GM19324 (cell line): Measurements from ENCODE around the gene HMGB2.
A peak's percentile ranks its signal among the peaks of the same experiment; 100 is the strongest.

ENCODE experiments used
- ATAC-seq: cut with Tn5 transposase; IDR thresholded peaks from one replicate; pipeline ENCODE4 v1.9.1; 2021; ENCODE audit warnings: mild to moderate bottlenecking, moderate library complexity; ENCODE audit not compliant: unreplicated experiment, low FRiP score

Gene HMGB2

DNA sequence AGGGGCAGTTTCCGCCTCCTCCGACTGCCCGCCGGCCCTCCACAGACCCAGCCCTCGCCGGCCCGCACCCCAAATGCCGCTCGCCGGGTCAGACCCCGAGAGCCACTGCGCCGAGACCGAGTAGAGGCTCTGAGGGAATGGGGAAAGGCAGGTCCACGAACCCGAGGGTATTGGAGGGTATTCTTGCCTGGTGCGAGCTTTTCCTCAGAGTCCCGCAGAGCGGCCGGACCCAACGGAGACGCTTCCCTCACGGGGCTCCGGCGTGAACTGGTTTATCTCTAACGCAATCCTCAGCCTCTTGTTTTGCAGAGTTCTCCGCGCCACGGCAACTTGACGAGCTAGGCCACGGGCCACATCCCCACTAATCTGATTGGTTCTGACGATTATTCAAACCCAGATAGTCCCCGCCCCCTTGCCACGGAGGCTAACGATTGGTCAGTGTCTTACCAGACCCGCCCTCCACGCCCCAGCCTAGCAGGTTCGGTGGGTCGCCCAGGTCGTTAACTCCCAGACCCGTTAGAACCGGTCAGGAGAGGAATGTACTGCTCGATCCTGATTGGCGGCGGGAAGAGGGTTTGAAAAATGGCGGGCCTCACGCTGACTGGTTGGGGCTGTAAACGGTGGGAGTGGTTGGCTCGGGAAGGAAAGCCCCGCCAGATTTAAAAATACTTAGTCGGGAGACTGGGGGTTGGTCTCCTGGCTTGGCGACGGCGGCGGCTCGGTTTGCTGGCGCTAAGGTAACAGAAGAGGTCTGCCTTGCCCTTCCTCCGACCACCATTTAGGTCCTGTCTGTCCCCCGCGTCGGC, at the start of gene HMGB2:
Gene HMGB2, minus strand, starts transcription at position 274 of the 806 bp plus-strand sequence. CDS start 709 bp downstream, outside the sequence.
- peak; percentile 98 for ATAC-seq

GRCh38 chr4:173382349-173382748, 48.2 kb upstream of the HMGB2 start:
- no peak for ATAC-seq

DNA sequence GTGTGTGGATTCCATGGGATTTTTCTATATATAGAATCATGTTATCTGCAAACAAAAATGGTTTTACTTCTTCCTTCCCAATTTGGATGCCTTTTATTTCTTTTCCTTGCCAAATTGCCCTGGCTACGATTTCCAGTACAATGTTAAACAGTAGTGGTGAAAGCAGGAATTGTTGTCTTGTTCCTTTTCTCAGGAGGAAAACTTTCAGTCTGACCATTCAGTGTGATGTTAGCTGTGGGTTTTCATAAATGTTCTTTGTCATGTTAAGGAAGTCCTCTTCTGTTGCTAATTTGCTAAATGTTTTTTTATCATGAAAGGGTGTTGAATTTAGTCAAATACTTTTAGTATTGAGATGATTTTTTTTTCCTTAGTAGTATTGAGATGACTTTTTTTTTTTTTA, 47.5 kb upstream of the HMGB2 start:
- no peak for ATAC-seq

DNA sequence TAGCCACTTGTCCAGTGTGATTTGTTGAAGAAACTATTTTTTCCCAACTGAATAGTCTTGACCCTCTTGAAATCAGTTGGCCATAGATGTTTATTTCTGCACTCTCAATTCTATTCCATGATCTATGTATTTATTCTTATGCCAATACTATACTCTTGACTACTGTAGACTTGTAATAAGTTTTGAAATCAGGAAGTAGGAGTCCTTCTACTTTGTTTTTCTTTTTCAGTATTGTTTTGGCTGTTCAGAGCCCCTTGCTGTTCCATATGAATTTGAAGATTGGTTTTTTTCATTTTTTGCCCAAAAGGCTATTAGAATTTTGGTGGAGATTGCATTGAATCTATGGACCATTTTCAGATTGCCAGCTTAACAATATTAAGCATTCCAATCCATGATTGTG, 46.8 kb upstream of the HMGB2 start:
- no peak for ATAC-seq

- ATAC-seq, result no peak
Observed at GRCh38 chr4:173379929-173380328, 45.8 kb upstream of the HMGB2 start.

- ATAC-seq, result no peak
Observed at GRCh38 chr4:173374588-173374987, 40.4 kb upstream of the HMGB2 start.

DNA sequence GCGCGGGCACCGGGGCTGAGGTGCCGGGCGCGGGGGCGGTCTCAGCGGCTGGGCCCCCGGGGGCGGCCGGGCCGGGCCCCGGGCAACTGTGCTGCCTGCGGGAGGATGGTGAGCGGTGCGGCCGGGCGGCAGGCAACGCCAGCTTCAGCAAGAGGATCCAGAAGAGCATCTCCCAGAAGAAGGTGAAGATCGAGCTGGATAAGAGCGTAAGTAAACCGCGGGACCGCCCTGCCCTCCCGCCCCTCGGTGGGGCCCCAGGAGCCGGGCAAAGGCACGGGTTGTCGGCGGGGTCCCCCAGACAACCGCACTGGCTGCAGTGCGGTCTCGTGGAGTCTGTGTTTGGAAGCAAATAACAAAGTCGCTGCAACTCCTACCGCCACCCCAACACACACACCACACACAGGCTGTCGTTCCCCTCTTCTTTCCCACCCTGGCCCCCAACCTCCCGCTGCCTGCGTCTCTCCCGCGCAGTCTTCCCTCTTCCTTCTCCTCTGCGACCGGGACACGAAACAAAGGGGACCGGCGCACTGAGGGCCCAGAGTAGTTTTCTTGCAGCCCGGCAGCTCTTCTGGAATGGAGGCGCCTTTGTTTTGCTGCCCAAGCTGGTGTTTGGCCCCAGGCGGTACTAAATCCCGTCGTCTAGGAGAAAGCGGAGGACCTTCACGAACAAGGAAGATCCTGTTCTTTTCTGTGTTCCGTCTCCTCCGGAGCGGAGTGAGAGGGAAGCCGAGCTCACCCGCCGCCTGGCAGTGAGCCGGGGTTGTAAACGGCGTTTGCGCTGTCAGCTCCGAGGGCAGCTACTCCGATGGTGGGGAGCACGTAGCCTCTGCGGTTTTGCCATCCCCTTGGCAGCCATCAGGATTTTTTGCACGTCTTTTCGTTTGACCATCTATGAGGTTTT, 37.4 kb upstream of the HMGB2 start:
- ATAC-seq, result peak; percentile 37

- peak; percentile 80 for ATAC-seq
Observed at GRCh38 chr4:173370477-173371291, 36.5 kb upstream of the HMGB2 start, which contains the start of gene SAP30. SAP30 (plus strand) TSS chr4:173370954; CDS start chr4:173371183, 229 bp downstream.

DNA sequence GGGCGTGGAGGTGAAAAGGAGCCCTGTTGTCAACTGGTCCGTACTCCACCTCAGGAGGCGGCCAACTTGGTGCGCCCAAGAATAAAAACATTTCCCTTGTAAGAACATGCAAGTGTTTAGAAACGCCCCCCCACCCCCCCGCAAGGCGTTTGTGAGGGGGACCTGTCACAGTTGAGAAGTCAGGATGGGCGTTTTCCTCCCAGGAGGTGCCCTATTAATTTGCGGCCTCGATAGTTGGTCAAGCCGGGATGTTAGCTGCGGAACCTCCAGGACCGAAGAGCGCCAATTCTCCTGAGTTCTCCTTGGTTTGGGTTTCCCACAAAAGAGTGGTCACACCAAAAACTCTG, 35.9 kb upstream of the HMGB2 start:
- ATAC-seq, result peak; percentile 10

DNA sequence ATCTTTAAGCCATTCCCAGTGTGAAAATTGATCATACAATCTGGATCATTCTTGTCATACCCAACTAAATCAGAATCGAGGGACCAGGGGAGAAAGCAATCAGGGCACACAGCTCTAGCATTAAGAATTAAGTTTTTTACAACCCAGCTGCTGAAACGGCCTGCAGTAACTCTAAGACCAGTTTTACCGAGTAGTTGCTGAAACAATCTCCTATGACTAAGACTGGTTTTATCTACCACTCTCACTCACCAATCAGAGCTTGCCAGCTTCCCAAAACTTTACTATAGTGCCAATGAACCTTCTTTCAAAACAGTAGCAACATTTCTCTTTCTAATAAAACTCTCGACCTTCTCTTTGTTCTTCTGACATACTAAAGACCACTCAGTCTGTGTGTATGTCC, 33.8 kb upstream of the HMGB2 start:
- no peak for ATAC-seq

- ATAC-seq, result no peak
Observed at GRCh38 chr4:173367285-173367684, 33.1 kb upstream of the HMGB2 start.

DNA sequence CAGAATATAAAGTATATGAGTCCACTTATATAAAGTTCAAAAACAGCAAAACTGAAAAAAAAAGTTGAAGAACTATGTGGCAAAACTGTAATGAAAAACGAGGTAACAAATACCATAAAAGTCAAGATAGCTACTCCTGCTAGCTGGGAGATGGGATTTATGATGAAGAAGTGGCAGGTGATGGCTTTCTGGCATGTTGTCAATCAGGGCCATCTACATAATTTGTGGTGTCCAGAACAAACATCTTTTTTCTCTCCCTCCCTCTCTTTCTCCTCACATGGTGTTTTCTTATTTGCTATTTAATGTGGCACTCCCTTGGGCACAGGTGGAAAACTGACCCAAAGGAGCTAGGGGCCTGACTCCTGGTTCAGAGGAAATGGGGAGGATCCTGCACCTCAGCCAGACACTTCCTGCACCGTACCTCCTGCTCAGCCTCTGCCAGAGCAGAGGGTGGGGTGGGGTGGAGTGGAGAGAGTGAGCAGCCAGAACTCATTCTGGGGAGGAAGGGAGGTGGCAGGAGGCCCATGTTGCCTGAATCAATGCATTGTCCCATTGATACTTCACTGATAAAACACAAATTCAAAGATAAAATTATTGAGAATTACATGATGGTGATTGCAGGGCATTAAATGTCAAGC, 31.3 kb upstream of the HMGB2 start:
- ATAC-seq, result no peak

DNA sequence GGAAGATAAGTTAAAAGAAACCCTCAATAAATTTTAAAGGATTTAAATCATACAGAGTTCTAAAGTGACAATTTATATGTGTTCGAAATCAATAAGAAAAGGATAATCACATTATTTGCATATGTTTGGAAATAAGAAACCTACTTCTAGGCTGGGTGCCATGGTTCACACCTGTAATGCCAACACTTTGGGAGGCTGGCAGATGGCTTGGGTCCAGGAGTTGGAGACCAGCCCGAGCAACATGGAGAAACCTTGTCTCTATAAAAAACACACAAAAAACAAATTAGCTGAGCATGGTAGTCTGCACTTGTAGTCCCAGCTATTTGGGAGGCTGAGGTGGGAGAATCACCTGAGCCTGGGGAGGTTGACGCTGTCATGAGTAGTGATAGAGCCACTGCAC, 28.5 kb upstream of the HMGB2 start:
- no peak for ATAC-seq

- no peak for ATAC-seq
Observed at GRCh38 chr4:173360587-173361221, 26.5 kb upstream of the HMGB2 start.

DNA sequence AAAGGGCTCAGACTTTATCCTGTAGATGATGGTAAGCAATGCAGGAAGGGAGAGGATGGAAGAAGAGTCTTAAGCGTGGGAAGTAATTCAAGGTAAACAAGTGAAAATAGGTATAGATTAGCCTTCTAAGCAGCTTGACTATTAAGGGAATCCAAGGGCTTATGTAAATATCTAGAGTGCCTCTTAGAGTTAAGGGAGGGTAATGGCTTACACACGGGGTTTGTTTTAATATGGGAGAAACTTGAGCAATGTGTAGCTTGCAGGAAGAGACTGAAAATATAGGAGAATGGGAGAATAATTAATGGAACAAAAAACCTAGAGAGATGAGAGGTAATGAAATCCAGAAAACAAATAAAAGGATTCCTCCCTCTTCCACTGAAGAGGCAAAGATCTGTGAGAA, 23.8 kb upstream of the HMGB2 start:
- no peak for ATAC-seq

- no peak for ATAC-seq
Observed at GRCh38 chr4:173347467-173347866, 13.3 kb upstream of the HMGB2 start.

- ATAC-seq, result no peak
Observed at GRCh38 chr4:173346074-173346473, 11.9 kb upstream of the HMGB2 start.

GRCh38 chr4:173345648-173346047, 11.5 kb upstream of the HMGB2 start:
- no peak for ATAC-seq

GRCh38 chr4:173343832-173344397, 9.8 kb upstream of the HMGB2 start:
- ATAC-seq, result no peak
